Breast epithelium (tissue), 3 donors: ENCODE measurements around the gene TSHR.

Experiments
- POLR2A ChIP-seq: fragments of 450-650 bp; IDR thresholded peaks from one replicate; pipeline ENCODE4 v1.6.1; 2016; ENCODE audit warnings: antibody characterized with exemption, mild to moderate bottlenecking, moderate library complexity
- POLR2AphosphoS5 ChIP-seq, 3 donors: sonication (generic); formaldehyde crosslinking; IDR thresholded peaks; one replicate each; pipeline ENCODE4 v1.6.1; 2017; ENCODE audit warnings: antibody characterized with exemption in 3 of 3
- TF ChIP-seq, protein P1 (sequence below), 3 donors: fragments of 450-650 bp; IDR thresholded peaks; one replicate each; pipeline ENCODE4 v1.5.1; 2016 to 2017; ENCODE audit warnings: antibody characterized with exemption in 3 of 3, mild to moderate bottlenecking in 3 of 3, moderate library complexity in 3 of 3

DNA sequence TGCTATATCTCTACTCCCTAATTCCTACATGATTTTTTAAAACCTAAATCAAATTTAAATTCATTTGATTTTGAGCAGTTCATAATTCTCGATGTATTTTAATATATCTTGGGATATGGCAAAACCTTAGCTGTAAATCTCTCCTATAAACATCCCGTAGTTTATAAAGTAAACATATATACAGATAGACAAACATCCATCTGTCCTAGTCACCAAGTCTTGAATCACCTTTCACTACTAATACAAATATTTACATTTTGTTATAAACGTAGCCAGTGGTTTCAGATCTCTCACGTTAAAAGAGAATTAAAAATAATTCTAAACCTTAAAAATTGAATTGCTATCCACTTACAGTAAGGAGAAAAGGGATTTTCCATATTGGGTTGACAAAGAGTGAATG, 107.0 kb downstream of the TSHR start:
- TF ChIP-seq POLR2A (no peak), POLR2AphosphoS5 (IDR thresholded peaks at IDR 0.05) (no peak)
- TF ChIP-seq, protein P1, sequence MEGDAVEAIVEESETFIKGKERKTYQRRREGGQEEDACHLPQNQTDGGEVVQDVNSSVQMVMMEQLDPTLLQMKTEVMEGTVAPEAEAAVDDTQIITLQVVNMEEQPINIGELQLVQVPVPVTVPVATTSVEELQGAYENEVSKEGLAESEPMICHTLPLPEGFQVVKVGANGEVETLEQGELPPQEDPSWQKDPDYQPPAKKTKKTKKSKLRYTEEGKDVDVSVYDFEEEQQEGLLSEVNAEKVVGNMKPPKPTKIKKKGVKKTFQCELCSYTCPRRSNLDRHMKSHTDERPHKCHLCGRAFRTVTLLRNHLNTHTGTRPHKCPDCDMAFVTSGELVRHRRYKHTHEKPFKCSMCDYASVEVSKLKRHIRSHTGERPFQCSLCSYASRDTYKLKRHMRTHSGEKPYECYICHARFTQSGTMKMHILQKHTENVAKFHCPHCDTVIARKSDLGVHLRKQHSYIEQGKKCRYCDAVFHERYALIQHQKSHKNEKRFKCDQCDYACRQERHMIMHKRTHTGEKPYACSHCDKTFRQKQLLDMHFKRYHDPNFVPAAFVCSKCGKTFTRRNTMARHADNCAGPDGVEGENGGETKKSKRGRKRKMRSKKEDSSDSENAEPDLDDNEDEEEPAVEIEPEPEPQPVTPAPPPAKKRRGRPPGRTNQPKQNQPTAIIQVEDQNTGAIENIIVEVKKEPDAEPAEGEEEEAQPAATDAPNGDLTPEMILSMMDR (IDR thresholded peaks at IDR 0.05): no peak
